SK-N-SH treated with all-trans-retinoic acid at 6 μM for 48 hours (cell line): ENCODE measurements around the gene SH2B3.

Source experiments
- ATAC-seq: fragments of 200-7000 bp; cut with Tn5 transposase; 3 replicates; pipeline ENCODE4 v1.9.1; 2020; ENCODE audit warnings: mild to moderate bottlenecking, moderate library complexity
- BACH2 ChIP-seq: fragments of 250-450 bp; sonication (Bioruptor Pico); IDR thresholded peaks from 2 replicates; pipeline ENCODE4 v1.9.0; 2021; ENCODE audit warnings: mild to moderate bottlenecking, borderline replicate concordance
- OSR1 ChIP-seq: fragments of 250-450 bp; sonication (Bioruptor Pico); IDR thresholded peaks from 2 replicates; pipeline ENCODE4 v1.8.0; 2022; ENCODE audit warnings: moderate library complexity, mild to moderate bottlenecking, inconsistent platforms
- SNAI2 ChIP-seq: fragments of 250-450 bp; sonication (Bioruptor Pico); IDR thresholded peaks from 2 replicates; pipeline ENCODE4 v1.5.0; 2020; ENCODE audit warnings: mild to moderate bottlenecking, moderate library complexity
- TCF4 ChIP-seq: fragments of 250-450 bp; sonication (Bioruptor Pico); IDR thresholded peaks from 2 replicates; pipeline ENCODE4 v1.8.0; 2021; ENCODE audit warnings: mild to moderate bottlenecking, moderate library complexity, borderline replicate concordance
- TOX ChIP-seq: fragments of 250-450 bp; sonication (Bioruptor Pico); IDR thresholded peaks from 2 replicates; pipeline ENCODE4 v1.8.0; 2021; ENCODE audit warnings: mild to moderate bottlenecking, moderate library complexity, borderline replicate concordance
- ZFP3 ChIP-seq: fragments of 250-450 bp; sonication (Bioruptor Pico); IDR thresholded peaks from 2 replicates; pipeline ENCODE4 v1.5.0; 2020; ENCODE audit warnings: mild to moderate bottlenecking, moderate library complexity
- ZNF565 ChIP-seq: fragments of 450-650 bp; formaldehyde crosslinking; conservative IDR thresholded peaks from 2 replicates; pipeline ENCODE4 v1.5.0; 2020; ENCODE audit warnings: low read depth, mild to moderate bottlenecking, moderate library complexity
- ZNF70 ChIP-seq: fragments of 450-650 bp; formaldehyde crosslinking; IDR thresholded peaks from 2 replicates; pipeline ENCODE4 v1.5.0; 2020; ENCODE audit warnings: mild to moderate bottlenecking, moderate library complexity
- ZNF8 ChIP-seq: fragments of 450-650 bp; formaldehyde crosslinking; IDR thresholded peaks from 2 replicates; pipeline ENCODE4 v1.5.0; 2020; ENCODE audit warnings: mild to moderate bottlenecking, moderate library complexity
- TF ChIP-seq, protein P1 (sequence below): fragments of 250-450 bp; sonication (Bioruptor Pico); IDR thresholded peaks from 2 replicates; pipeline ENCODE4 v1.8.0; 2020; ENCODE audit warnings: mild to moderate bottlenecking, moderate library complexity, borderline replicate concordance
- TF ChIP-seq, protein P2 (sequence below): fragments of 250-450 bp; sonication (Bioruptor Pico); IDR thresholded peaks from 2 replicates; pipeline ENCODE4 v1.8.0; 2021; ENCODE audit warnings: low read depth, mild to moderate bottlenecking, moderate library complexity, borderline replicate concordance
- TF ChIP-seq, protein P3 (sequence below): fragments of 250-450 bp; sonication (Bioruptor Pico); IDR thresholded peaks from 2 replicates; pipeline ENCODE4 v1.5.0; 2020; ENCODE audit warnings: mild to moderate bottlenecking, moderate library complexity
- TF ChIP-seq, protein P4 (sequence below): fragments of 250-450 bp; sonication (Bioruptor Pico); IDR thresholded peaks from 2 replicates; pipeline ENCODE4 v1.5.1; 2020; ENCODE audit warnings: low read depth, mild to moderate bottlenecking, moderate library complexity

Gene SH2B3

DNA sequence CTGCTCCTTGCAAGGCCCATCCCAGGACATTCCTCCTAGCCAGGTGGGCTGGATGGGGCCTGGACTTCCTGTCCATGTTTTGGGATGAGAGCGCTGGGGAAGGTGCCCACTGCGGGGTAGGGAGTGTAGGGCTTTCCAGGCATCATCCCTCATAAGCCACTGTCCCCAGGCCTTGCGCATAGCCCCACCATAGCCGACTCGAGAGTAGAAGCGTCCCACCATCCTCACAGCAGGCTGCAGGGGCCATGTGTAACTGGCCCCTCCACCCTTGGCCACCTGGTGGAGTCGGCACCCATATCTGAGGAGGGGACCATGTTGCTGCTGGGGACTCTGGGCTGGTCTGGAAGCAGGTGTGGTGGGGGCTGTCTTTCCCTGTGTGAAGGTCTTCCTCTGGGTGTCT is 30.5 kb downstream of the SH2B3 start:
- no peak for ATAC-seq
- TF ChIP-seq BACH2 (CRISPR knock-in tag) (no peak), TCF4 (CRISPR knock-in tag) (no peak)

DNA sequence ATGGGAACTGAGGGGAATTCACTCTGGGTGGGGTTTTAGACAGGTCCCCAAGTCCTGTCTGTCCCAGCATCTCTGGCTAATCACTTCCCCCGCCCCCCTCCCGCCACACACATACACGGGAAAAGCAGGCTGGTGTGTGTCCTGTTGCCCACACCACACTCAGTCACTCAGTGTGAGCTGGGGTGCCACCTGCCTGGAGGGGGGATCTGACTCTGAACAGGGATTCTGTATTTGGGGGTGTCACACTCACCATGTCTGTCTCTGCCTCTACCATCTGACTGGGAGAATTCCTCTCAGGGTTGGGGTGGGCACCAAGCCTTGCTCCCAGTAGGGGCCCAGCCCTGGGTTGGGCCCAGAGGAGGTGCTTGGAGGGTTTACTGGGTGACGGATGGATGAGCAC is 31.1 kb downstream of the SH2B3 start:
- no peak for ATAC-seq
- TF ChIP-seq ZNF8 (CRISPR knock-in tag): no peak
- TF ChIP-seq, protein P1, sequence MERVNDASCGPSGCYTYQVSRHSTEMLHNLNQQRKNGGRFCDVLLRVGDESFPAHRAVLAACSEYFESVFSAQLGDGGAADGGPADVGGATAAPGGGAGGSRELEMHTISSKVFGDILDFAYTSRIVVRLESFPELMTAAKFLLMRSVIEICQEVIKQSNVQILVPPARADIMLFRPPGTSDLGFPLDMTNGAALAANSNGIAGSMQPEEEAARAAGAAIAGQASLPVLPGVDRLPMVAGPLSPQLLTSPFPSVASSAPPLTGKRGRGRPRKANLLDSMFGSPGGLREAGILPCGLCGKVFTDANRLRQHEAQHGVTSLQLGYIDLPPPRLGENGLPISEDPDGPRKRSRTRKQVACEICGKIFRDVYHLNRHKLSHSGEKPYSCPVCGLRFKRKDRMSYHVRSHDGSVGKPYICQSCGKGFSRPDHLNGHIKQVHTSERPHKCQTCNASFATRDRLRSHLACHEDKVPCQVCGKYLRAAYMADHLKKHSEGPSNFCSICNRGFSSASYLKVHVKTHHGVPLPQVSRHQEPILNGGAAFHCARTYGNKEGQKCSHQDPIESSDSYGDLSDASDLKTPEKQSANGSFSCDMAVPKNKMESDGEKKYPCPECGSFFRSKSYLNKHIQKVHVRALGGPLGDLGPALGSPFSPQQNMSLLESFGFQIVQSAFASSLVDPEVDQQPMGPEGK (CRISPR knock-in tag): no peak

DNA sequence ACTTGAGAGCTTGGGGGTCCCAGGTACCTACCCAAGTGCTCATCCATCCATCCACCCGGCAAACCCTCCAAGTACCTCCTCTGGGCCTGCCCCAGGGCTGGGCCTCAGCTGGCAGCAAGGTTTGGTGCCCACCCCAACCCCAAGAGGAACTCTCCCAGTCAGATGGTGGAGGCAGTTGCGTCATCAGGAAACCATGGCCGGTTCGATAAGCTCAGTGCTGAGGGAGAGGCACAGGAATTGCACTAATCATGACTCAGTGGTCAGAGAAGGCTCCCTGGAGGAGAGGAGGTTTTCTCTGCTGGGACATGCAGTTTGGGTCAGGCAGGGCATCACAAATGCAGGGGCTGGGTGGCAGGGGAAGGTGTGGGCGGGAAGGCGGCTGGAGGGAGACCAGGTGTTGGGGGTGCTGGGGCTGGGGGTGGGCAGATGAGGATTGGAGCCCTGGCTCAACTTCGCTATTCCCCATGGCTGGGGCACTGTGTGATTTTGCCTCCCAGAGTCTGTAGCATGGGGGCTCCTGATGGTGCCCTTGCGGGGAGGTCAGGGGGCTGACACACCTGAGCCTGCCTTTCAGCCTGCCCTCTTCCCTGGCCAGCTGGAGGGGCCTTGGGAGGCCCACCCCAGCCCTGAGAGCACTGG is 32.2 kb downstream of the SH2B3 start:
- TF ChIP-seq OSR1 (CRISPR knock-in tag): no peak
- TF ChIP-seq ZNF8 (CRISPR knock-in tag): no peak
- TF ChIP-seq, protein P2, sequence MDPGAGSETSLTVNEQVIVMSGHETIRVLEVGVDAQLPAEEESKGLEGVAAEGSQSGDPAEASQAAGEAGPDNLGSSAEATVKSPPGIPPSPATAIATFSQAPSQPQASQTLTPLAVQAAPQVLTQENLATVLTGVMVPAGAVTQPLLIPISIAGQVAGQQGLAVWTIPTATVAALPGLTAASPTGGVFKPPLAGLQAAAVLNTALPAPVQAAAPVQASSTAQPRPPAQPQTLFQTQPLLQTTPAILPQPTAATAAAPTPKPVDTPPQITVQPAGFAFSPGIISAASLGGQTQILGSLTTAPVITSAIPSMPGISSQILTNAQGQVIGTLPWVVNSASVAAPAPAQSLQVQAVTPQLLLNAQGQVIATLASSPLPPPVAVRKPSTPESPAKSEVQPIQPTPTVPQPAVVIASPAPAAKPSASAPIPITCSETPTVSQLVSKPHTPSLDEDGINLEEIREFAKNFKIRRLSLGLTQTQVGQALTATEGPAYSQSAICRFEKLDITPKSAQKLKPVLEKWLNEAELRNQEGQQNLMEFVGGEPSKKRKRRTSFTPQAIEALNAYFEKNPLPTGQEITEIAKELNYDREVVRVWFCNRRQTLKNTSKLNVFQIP (CRISPR knock-in tag): no peak
- TF ChIP-seq, protein P3, sequence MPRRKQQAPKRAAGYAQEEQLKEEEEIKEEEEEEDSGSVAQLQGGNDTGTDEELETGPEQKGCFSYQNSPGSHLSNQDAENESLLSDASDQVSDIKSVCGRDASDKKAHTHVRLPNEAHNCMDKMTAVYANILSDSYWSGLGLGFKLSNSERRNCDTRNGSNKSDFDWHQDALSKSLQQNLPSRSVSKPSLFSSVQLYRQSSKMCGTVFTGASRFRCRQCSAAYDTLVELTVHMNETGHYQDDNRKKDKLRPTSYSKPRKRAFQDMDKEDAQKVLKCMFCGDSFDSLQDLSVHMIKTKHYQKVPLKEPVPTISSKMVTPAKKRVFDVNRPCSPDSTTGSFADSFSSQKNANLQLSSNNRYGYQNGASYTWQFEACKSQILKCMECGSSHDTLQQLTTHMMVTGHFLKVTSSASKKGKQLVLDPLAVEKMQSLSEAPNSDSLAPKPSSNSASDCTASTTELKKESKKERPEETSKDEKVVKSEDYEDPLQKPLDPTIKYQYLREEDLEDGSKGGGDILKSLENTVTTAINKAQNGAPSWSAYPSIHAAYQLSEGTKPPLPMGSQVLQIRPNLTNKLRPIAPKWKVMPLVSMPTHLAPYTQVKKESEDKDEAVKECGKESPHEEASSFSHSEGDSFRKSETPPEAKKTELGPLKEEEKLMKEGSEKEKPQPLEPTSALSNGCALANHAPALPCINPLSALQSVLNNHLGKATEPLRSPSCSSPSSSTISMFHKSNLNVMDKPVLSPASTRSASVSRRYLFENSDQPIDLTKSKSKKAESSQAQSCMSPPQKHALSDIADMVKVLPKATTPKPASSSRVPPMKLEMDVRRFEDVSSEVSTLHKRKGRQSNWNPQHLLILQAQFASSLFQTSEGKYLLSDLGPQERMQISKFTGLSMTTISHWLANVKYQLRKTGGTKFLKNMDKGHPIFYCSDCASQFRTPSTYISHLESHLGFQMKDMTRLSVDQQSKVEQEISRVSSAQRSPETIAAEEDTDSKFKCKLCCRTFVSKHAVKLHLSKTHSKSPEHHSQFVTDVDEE: no peak
- peak; percentile 44 for ATAC-seq

DNA sequence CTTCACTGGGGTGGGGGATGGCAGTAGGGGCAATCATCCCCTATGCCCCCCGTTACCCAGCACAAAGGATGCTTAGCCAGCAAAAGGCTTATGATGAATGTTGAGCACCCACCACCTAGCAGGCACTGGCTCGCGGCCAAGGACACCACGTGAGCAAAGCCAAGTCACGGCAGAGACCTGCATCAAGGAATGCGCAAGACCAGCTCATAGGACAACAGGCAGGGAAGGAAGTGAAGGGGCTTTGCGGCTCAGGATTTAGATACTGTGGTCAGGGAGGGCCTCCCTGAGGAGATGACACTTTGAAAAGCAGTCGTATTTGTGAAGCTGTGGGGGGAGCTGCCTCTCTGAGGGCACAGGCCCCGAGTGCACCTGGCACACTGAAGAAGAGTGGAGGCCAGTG is 32.8 kb downstream of the SH2B3 start:
- no peak for TF ChIP-seq SNAI2 (CRISPR knock-in tag)
- TF ChIP-seq, protein P3: no peak
- no peak for TF ChIP-seq ZNF70 (CRISPR knock-in tag)
- TF ChIP-seq, protein P4, sequence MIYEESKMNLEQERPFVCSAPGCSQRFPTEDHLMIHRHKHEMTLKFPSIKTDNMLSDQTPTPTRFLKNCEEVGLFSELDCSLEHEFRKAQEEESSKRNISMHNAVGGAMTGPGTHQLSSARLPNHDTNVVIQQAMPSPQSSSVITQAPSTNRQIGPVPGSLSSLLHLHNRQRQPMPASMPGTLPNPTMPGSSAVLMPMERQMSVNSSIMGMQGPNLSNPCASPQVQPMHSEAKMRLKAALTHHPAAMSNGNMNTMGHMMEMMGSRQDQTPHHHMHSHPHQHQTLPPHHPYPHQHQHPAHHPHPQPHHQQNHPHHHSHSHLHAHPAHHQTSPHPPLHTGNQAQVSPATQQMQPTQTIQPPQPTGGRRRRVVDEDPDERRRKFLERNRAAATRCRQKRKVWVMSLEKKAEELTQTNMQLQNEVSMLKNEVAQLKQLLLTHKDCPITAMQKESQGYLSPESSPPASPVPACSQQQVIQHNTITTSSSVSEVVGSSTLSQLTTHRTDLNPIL (CRISPR knock-in tag): no peak
- TF ChIP-seq, protein P2 (CRISPR knock-in tag): no peak
- TF ChIP-seq, protein P1 (CRISPR knock-in tag): no peak
- no peak for TF ChIP-seq TCF4 (CRISPR knock-in tag)
- TF ChIP-seq BACH2 (CRISPR knock-in tag): no peak
- no peak for TF ChIP-seq ZFP3 (CRISPR knock-in tag)
- TF ChIP-seq ZNF565 (CRISPR knock-in tag): no peak
- no peak for TF ChIP-seq TOX (CRISPR knock-in tag)
- peak; percentile 7 for ATAC-seq
